Mesangial cell (primary cell): ENCODE results near the gene INSIG2. TPM values are rescaled to one million over a fixed set of nuclear protein-coding genes. Genes with fewer than 3 reads are reported as not detected.

Source experiments
- total RNA-seq: library from RNA; depleted of rRNA; stranded (reverse); fragments of >200 nt; gene quantifications from 2 replicates; pipeline ENCODE4 v1.2.3, GENCODE V29; 2015

The INSIG2 gene
- 3.9 and 10.8 TPM in 2 replicates for total RNA-seq

GRCh38 chr2:118088051-118089024, at the start of gene INSIG2:
Gene INSIG2, plus strand, starts transcription at chr2:118088471. Its CDS starts 8,086 bp downstream, at chr2:118096557.

Other genes starting within 250 kb of the INSIG2 start
- gene CCDC93, start 74.4 kb upstream of the INSIG2 start, total RNA-seq = 7.3 and 8.7 TPM in 2 replicates